Breast epithelium (tissue), 4 donors: ENCODE results near the gene PRR3. TPM values are rescaled to one million over a fixed set of nuclear protein-coding genes. Genes with fewer than 3 reads are reported as not detected.

ENCODE experiments used
- DNase-seq, 2 donors: peaks; one replicate each; pipeline ENCODE4 v3.0.0-alpha.2; 2019; ENCODE audit warnings: low spot score in 2 of 2
- H3K27ac ChIP-seq, 2 donors: fragments of 200-600 bp; sonication (generic) in 1 of 2; one replicate each; pipeline ENCODE4 v1.5.1; 2016 to 2019; ENCODE audit warnings: mild to moderate bottlenecking in 1 of 2
- H3K27me3 ChIP-seq, 2 donors: fragments of 200-600 bp; sonication (generic) in 1 of 2; one replicate each; pipeline versions ENCODE4 v1.5.1 to v1.6.0; 2017 to 2019; ENCODE audit warnings: control low read depth in 1 of 2, mild to moderate bottlenecking in 1 of 2
- H3K36me3 ChIP-seq: fragments of 200-600 bp; one replicate; pipeline ENCODE4 v1.5.1; 2019
- H3K4me1 ChIP-seq, 2 donors: fragments of 200-600 bp; sonication (generic); one replicate each; pipeline ENCODE4 v1.5.1; 2016 to 2019; ENCODE audit warnings: control low read depth in 1 of 2
- H3K4me3 ChIP-seq, 3 donors: fragments of 200-600 bp; sonication (generic); 1 replicate in 2 of 3; 2 replicates in 1 of 3; pipeline ENCODE4 v1.5.1; 2016 to 2019; ENCODE audit warnings: mild to moderate bottlenecking in 3 of 3, moderate library complexity in 2 of 3
- H3K9me3 ChIP-seq, 2 donors: fragments of 200-600 bp; sonication (generic) in 1 of 2; one replicate each; pipeline ENCODE4 v1.5.1; 2016 to 2019; ENCODE audit warnings: control low read depth in 1 of 2
- POLR2A ChIP-seq: fragments of 450-650 bp; IDR thresholded peaks from one replicate; pipeline ENCODE4 v1.6.1; 2016; ENCODE audit warnings: antibody characterized with exemption, mild to moderate bottlenecking, moderate library complexity
- POLR2AphosphoS5 ChIP-seq, 3 donors: sonication (generic); formaldehyde crosslinking; IDR thresholded peaks; one replicate each; pipeline ENCODE4 v1.6.1; 2017; ENCODE audit warnings: antibody characterized with exemption in 3 of 3
- intact Hi-C: fragments of 100-400 bp; cut with DNase I; formaldehyde crosslinking; loops from one replicate; pipeline ENCODE4 v1.15.1; 2023; ENCODE audit warnings: low total_unique reads
- total RNA-seq, 3 donors: library from RNA; depleted of rRNA; stranded (reverse); fragments of >200 nt; gene quantifications; one replicate each; pipeline ENCODE4 v1.1.0, GENCODE V29; 2016
- TF ChIP-seq, protein P1 (sequence below), 3 donors: fragments of 450-650 bp; IDR thresholded peaks; one replicate each; pipeline ENCODE4 v1.5.1; 2016 to 2017; ENCODE audit warnings: antibody characterized with exemption in 3 of 3, mild to moderate bottlenecking in 3 of 3, moderate library complexity in 3 of 3

PRR3 gene, protein sequence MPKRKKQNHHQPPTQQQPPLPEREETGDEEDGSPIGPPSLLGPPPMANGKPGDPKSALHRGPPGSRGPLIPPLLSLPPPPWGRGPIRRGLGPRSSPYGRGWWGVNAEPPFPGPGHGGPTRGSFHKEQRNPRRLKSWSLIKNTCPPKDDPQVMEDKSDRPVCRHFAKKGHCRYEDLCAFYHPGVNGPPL
- 10 to 100 TPM in 2 of 3 donors, 1 to 10 TPM in 1; 9.0 to 28.4 (median 12.1) TPM for total RNA-seq

DNA sequence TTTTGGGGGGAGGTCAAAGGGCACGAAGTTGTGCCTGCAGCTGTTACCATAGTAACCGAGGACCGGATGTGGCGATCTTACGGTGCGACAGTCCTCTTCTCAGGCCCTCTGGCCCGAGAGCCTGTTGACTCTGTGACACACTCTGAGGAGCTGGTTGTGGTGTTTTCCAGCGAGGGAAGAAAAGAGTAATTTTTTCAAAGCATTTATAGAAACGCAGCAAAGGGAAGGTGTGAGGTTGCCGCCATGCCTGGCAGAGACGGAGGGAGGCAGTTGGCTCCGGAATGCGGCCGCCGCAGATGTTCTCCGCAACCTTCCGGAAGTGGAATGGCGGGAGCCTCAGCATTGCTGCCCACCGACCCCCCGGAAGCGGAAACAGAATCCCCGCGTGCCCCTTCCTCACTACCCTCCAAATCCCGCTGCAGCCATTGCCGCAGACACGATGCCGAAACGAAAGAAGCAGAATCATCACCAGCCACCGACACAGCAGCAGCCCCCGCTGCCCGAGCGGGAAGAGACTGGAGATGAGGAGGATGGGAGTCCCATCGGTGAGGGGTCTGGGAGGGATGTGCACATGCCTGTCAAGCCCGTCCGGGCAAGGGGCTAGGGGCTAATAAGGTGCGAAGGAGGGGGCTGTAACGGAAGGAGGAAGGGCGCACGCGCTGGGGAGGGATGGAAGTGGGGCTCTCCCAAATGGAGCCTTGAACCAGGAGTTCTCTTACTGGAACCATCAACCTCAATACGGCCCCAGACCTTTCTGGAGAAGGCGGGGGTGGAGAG lies at the start of gene PRR3:
Gene PRR3, plus strand, starts transcription at position 390 of the 777 bp plus-strand sequence. Its CDS starts 50 bp downstream, at position 440.
- Histone ChIP-seq H3K4me3 (peak within 1 kb of the TSS; percentile 72 to 98 (median 91)), H3K27me3 (no peaks in the 10 kb centered on the region), H3K9me3 (no peaks in the 10 kb centered on the region), H3K4me1 (peaks cover 4 to 15% of the 10 kb centered on the region in 2 donors), H3K36me3 (no peaks in the 10 kb centered on the region), H3K27ac (peak within 1 kb of the TSS; percentile 97 to 100)
- TF ChIP-seq, protein P1, sequence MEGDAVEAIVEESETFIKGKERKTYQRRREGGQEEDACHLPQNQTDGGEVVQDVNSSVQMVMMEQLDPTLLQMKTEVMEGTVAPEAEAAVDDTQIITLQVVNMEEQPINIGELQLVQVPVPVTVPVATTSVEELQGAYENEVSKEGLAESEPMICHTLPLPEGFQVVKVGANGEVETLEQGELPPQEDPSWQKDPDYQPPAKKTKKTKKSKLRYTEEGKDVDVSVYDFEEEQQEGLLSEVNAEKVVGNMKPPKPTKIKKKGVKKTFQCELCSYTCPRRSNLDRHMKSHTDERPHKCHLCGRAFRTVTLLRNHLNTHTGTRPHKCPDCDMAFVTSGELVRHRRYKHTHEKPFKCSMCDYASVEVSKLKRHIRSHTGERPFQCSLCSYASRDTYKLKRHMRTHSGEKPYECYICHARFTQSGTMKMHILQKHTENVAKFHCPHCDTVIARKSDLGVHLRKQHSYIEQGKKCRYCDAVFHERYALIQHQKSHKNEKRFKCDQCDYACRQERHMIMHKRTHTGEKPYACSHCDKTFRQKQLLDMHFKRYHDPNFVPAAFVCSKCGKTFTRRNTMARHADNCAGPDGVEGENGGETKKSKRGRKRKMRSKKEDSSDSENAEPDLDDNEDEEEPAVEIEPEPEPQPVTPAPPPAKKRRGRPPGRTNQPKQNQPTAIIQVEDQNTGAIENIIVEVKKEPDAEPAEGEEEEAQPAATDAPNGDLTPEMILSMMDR (IDR thresholded peaks at IDR 0.05): no peak
- peak; percentile 77 to 91 (median 80) for TF ChIP-seq POLR2AphosphoS5 (IDR thresholded peaks at IDR 0.05)
- peak; percentile 29 for TF ChIP-seq POLR2A
- intact Hi-C loops: loop anchor here (5.0 kb wide), 1 partner anchor 165 kb away; the partner anchor contains the start of gene TUBB
- peak; percentile 80 to 87 for DNase-seq

GRCh38 chr6:30507849-30508827 lies 49.0 kb upstream of the PRR3 start:
- H3K36me3 ChIP-seq: no peaks in the 10 kb centered on the region
- TF ChIP-seq, protein P1 (IDR thresholded peaks at IDR 0.05): no peak
- TF ChIP-seq POLR2A (no peak), POLR2AphosphoS5 (IDR thresholded peaks at IDR 0.05) (no peak)
- no peak overlapping the region for H3K27ac ChIP-seq
- intact Hi-C loops: no loop called here
- no peaks in the 10 kb centered on the region for H3K9me3 ChIP-seq
- DNase-seq: no peak
- no peak overlapping the region for H3K4me3 ChIP-seq
- no peaks in the 10 kb centered on the region for H3K4me1 ChIP-seq
- no peaks in the 10 kb centered on the region for H3K27me3 ChIP-seq

GRCh38 chr6:30508890-30509736 lies 48.0 kb upstream of the PRR3 start:
- no peaks in the 10 kb centered on the region for H3K36me3 ChIP-seq
- H3K4me3 ChIP-seq: no peak overlapping the region
- no peaks in the 10 kb centered on the region for H3K4me1 ChIP-seq
- no peaks in the 10 kb centered on the region for H3K9me3 ChIP-seq
- H3K27me3 ChIP-seq: no peaks in the 10 kb centered on the region
- H3K27ac ChIP-seq: peak overlapping the region in 1 of 2 donors; percentile 30
- no peak for DNase-seq
- TF ChIP-seq, protein P1 (IDR thresholded peaks at IDR 0.05): no peak
- TF ChIP-seq POLR2A (no peak), POLR2AphosphoS5 (IDR thresholded peaks at IDR 0.05) (no peak)
- intact Hi-C loops: no loop called here

- DNase-seq: no peak
- H3K27ac ChIP-seq: no peak overlapping the region
These were observed 46.5 kb upstream of the PRR3 start for GRCh38 chr6:30510419-30511168.

More at GRCh38 chr6:30510419-30511168, 46.5 kb upstream of the PRR3 start:
- Histone ChIP-seq H3K4me1 (no peaks in the 10 kb centered on the region), H3K4me3 (no peak overlapping the region), H3K36me3 (no peaks in the 10 kb centered on the region), H3K9me3 (no peaks in the 10 kb centered on the region), H3K27me3 (no peaks in the 10 kb centered on the region)
- intact Hi-C loops: no loop called here
- TF ChIP-seq, protein P1 (IDR thresholded peaks at IDR 0.05): no peak
- TF ChIP-seq POLR2AphosphoS5 (IDR thresholded peaks at IDR 0.05): no peak
